ENCODE data around the gene TMEM72.

TMEM72 gene

GRCh38 chr10:44936314-44936975 lies 25.3 kb downstream of the TMEM72 start:
- no peak for DNase-seq (ENCODE audit: extremely low read depth, low read depth)

DNA sequence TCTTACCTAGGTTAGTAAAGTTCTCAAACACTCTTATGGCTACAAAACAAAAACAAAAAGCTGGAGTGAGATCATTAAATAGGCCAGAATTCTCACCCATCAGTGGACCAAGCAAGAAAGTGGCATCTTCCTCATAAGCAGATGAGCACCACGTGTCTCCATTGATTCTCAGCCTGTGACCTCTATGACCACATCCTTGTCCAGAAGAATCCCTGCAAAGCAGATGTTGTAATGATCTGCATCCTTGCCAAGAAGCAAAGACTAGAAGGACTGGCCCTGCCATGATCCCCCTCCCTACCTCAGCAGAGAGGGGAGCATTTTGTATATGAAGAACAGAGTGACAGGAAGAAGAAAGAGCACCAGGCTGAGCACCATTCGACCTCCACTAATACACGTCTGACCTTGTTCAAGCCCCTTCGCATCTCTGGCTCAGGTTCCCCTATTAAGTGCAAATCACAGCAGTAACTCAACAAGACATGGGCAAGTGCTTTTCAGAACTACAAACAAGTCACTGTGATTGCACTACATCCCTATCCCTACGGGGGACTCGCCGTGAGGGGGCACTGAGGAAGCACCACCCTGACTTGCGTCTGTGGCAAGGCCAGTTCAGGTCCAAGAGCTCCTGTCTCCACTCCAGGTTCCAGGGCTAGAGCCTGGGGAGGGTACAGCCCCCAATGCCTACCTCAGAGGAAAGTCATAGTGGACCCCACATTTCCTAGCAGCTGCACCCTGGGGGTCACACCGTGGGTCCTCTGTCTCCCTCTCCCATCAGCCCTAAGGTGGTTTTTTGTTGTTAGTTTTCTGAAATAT lies 26.3 kb downstream of the TMEM72 start:
- DNase-seq (ENCODE audit: extremely low read depth, low read depth) = no peak
- no peak for TF ChIP-seq CTCF (IDR thresholded peaks at IDR 0.05; ENCODE audit: low read depth, low read length)

More at GRCh38 chr10:44936314-44936975, 25.3 kb downstream of the TMEM72 start:
- no peak for TF ChIP-seq CTCF (IDR thresholded peaks at IDR 0.05; ENCODE audit: low read depth, low read length)

- DNase-seq (ENCODE audit: extremely low read depth, low read depth) = no peak
- no peak for TF ChIP-seq CTCF (IDR thresholded peaks at IDR 0.05; ENCODE audit: low read depth, low read length)
Observed at GRCh38 chr10:44938956-44939355, 27.8 kb downstream of the TMEM72 start.

- no peak for DNase-seq (ENCODE audit: extremely low read depth, low read depth)
- TF ChIP-seq CTCF (IDR thresholded peaks at IDR 0.05; ENCODE audit: low read depth, low read length) = no peak
Observed at GRCh38 chr10:44939691-44940401, 28.7 kb downstream of the TMEM72 start.

GRCh38 chr10:44944354-44944753 lies 33.2 kb downstream of the TMEM72 start:
- no peak for TF ChIP-seq CTCF (IDR thresholded peaks at IDR 0.05; ENCODE audit: low read depth, low read length)
- no peak for DNase-seq (ENCODE audit: extremely low read depth, low read depth)

DNA sequence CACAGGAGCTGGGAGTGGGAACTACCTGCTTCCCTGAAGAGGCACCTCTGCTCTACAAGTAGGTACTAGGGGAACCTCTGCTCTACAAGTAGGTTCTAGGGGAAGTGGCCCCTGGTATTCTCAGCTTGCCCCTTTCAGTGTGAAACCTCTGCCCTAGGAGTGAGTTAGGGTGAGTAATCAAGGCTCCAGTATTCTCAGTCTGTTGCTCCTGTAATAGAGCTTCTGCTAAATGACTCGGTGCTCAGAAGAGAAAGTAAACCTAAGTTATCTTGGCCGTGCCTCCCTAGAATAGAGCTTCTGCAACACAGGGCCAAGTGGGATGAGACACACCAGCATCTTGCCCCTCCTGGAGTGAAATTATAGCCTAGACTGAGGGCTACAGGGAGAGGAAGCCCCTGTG lies 35.1 kb downstream of the TMEM72 start:
- no peak for TF ChIP-seq CTCF (IDR thresholded peaks at IDR 0.05; ENCODE audit: low read depth, low read length)
- no peak for DNase-seq (ENCODE audit: extremely low read depth, low read depth)

All from AG09319 (cell line).